HepG2 (cell line): ENCODE measurements around the gene SH3PXD2A. TPM values are rescaled to one million over a fixed set of nuclear protein-coding genes. Genes with fewer than 3 reads are reported as not detected.

Source experiments
- ATAC-seq: fragments of 200-7000 bp; cut with Tn5 transposase; 3 replicates; pipeline ENCODE4 v1.9.1; 2020; ENCODE audit warnings: mild to moderate bottlenecking, moderate library complexity
- BruUV-seq: library from RNA; stranded (reverse); fragments of 400-500 nt; replicated peaks from 2 replicates; lab custom pipeline; 2021; lab: Mats Ljungman, UMichigan
- CTCF ChIA-PET: fragments of 300-600 bp; formaldehyde crosslinking; extraction: SDS; loops from one replicate; lab custom pipeline; 2021; ENCODE audit warnings: low total read pairs, inconsistent platforms, low intra/inter-chr PET ratio; lab: Yijun Ruan, JAX
- POLR2A ChIA-PET: fragments of 350-600 bp; sonication (Branson Sonifier 250); formaldehyde crosslinking; loops from one replicate; lab custom pipeline; 2020; ENCODE audit warnings: antibody characterized with exemption, inconsistent platforms; lab: Yijun Ruan, JAX
- DNase-seq: peaks from one replicate; pipeline ENCODE4 v3.0.0-alpha.2; 2015; ENCODE audit warnings: low spot score
- FAIRE-seq: peaks from 3 replicates; lab custom pipeline; 2011; peaks lifted over from hg19 to GRCh38; lab: Jason Lieb, UNC
- H2AFZ ChIP-seq: one replicate; pipeline ENCODE4 v1.6.1; 2011; ENCODE audit warnings: low read length, inconsistent platforms
- H3K27ac ChIP-seq: fragments of 300-600 bp; 3 replicates; pipeline ENCODE4 v1.8.0; 2011; ENCODE audit warnings: mixed run types, mild to moderate bottlenecking, mixed read lengths, low read length, inconsistent platforms; ENCODE audit not compliant: insufficient read depth; ENCODE audit errors: extremely low read length
- H3K27me3 ChIP-seq, 2 experiments: fragments of 200-600 bp in 1 of 2; 2 replicates in 1 of 2; 3 replicates in 1 of 2; pipeline versions ENCODE4 v1.6.0 to v1.8.0; 2011; ENCODE audit warnings: low read length in 2 of 2, mild to moderate bottlenecking in 2 of 2, moderate library complexity in 2 of 2, inconsistent platforms in 1 of 2; ENCODE audit not compliant: insufficient read depth in 2 of 2, control insufficient read depth in 1 of 2
- H3K36me3 ChIP-seq, 2 experiments: fragments of 200-600 bp in 1 of 2; replicated peaks in 1 of 2; 2 replicates in 1 of 2; 3 replicates in 1 of 2; pipeline versions ENCODE4 v1.5.1 to v1.8.0; 2011; ENCODE audit warnings: low read length in 2 of 2, inconsistent platforms in 1 of 2; ENCODE audit not compliant: insufficient read depth in 2 of 2, control insufficient read depth in 1 of 2
- H3K4me1 ChIP-seq: 2 replicates; pipeline ENCODE4 v1.5.1; 2012; ENCODE audit warnings: low read length, inconsistent platforms; ENCODE audit not compliant: insufficient read depth
- H3K4me2 ChIP-seq: 2 replicates; pipeline ENCODE4 v1.6.0; 2011; ENCODE audit warnings: low read depth, low read length, inconsistent platforms
- H3K4me3 ChIP-seq, 3 experiments: fragments of 200-600 bp in 1 of 3; sonication (generic), shearing (Covaris generic) in 1 of 3; replicated peaks in 1 of 3; 2 replicates each; pipeline ENCODE4 v1.5.1; 2011 to 2016; ENCODE audit warnings: low read length in 3 of 3, inconsistent platforms in 2 of 3, low read depth in 2 of 3, mild to moderate bottlenecking in 2 of 3, control low read depth in 1 of 3, mixed read lengths in 1 of 3; ENCODE audit not compliant: insufficient read depth in 1 of 3
- H3K79me2 ChIP-seq: one replicate; pipeline ENCODE4 v1.6.1; 2011; ENCODE audit warnings: low read length, inconsistent platforms; ENCODE audit not compliant: insufficient read depth
- H3K9ac ChIP-seq: 2 replicates; pipeline ENCODE4 v1.6.0; 2011; ENCODE audit warnings: mild to moderate bottlenecking, low read depth, low read length, inconsistent platforms; ENCODE audit not compliant: insufficient read depth
- H3K9me3 ChIP-seq: 2 replicates; pipeline ENCODE4 v1.5.1; 2012; ENCODE audit warnings: mild to moderate bottlenecking, low read length
- H4K20me1 ChIP-seq: 2 replicates; pipeline ENCODE4 v1.6.0; 2011; ENCODE audit warnings: inconsistent platforms, mild to moderate bottlenecking, low read length, moderate library complexity; ENCODE audit not compliant: insufficient read depth
- FOXA1 ChIP-seq, 2 experiments: fragments of 450-650 bp in 1 of 2; sonication (generic) in 1 of 2; formaldehyde crosslinking in 1 of 2; IDR thresholded peaks; 2 replicates each; pipeline versions ENCODE4 v1.4.0 to v1.6.1; 2016 to 2020; ENCODE audit warnings: missing genetic modification reagents in 1 of 2
- GATAD1 ChIP-seq: IDR thresholded peaks from 2 replicates; pipeline ENCODE4 v1.6.1; 2016; ENCODE audit warnings: missing genetic modification reagents, missing compliant biosample characterization
- HOXD1 ChIP-seq: sonication (generic); formaldehyde crosslinking; IDR thresholded peaks from 2 replicates; pipeline ENCODE4 v1.5.0; 2020; ENCODE audit warnings: missing genetic modification reagents
- MAFF ChIP-seq: IDR thresholded peaks from 2 replicates; pipeline ENCODE4 v1.6.1; 2011; ENCODE audit warnings: low read depth, low read length, improper control_type of control experiment
- MLLT10 ChIP-seq: sonication (generic); formaldehyde crosslinking; IDR thresholded peaks from 2 replicates; pipeline ENCODE4 v1.4.0; 2020; ENCODE audit warnings: missing genetic modification reagents
- MTF1 ChIP-seq: sonication (generic); formaldehyde crosslinking; IDR thresholded peaks from 2 replicates; pipeline ENCODE4 v1.5.0; 2020; ENCODE audit warnings: missing genetic modification reagents
- SMARCE1 ChIP-seq: fragments of 450-650 bp; IDR thresholded peaks from 2 replicates; pipeline ENCODE4 v1.6.1; 2017; ENCODE audit warnings: borderline replicate concordance
- SNAI1 ChIP-seq: sonication (generic); formaldehyde crosslinking; IDR thresholded peaks from 2 replicates; pipeline ENCODE4 v1.5.0; 2020; ENCODE audit warnings: mild to moderate bottlenecking, missing genetic modification reagents, borderline replicate concordance
- THAP9 ChIP-seq: sonication (generic); formaldehyde crosslinking; IDR thresholded peaks from 2 replicates; pipeline ENCODE4; 2020; ENCODE audit warnings: missing genetic modification reagents, mild to moderate bottlenecking, borderline replicate concordance
- ZNF343 ChIP-seq: sonication (generic); formaldehyde crosslinking; IDR thresholded peaks from 2 replicates; pipeline ENCODE4 v1.4.0; 2020; ENCODE audit warnings: mild to moderate bottlenecking, missing genetic modification reagents
- ZNF407 ChIP-seq: sonication (generic); formaldehyde crosslinking; IDR thresholded peaks from one replicate; pipeline ENCODE4 v1.5.1; 2020; ENCODE audit warnings: mild to moderate bottlenecking, missing genetic modification reagents; ENCODE audit errors: not compliant biosample characterization
- ZNF746 ChIP-seq: sonication (generic); formaldehyde crosslinking; IDR thresholded peaks from 2 replicates; pipeline ENCODE4 v1.8.0; 2022; ENCODE audit warnings: mild to moderate bottlenecking, missing genetic modification reagents
- whole genome bisulfite sequencing: methylation state at CpG from one replicate; pipeline ENCODE4 v1.1.6; 2017; ENCODE audit warnings: low lambda C conversion rate; 5-methylcytosine and 5-hydroxymethylcytosine counted together
- in situ Hi-C: cut with HindIII; loops from 2 replicates; pipeline ENCODE4 v1.10.0; 2017; ENCODE audit warnings: low pct_unique_long_range_greater_than_20kb; ENCODE audit not compliant: extremely low pct_ligation_motif_present
- intact Hi-C: fragments of 100-400 bp; cut with micrococcal nuclease; formaldehyde crosslinking; loops from one replicate; pipeline ENCODE4 v1.10.0; 2022; ENCODE audit not compliant: unreplicated experiment
- polyA plus RNA-seq, 8 experiments: library from polyadenylated mRNA; depleted of rRNA in 3 of 8; stranded (reverse) in 7 of 8; unstranded in 1 of 8; fragments of >200 nt; fragmentation: Illumina TruSeq in 4 of 8; extraction: Trizol in 4 of 8; gene quantifications; 2 replicates each; pipeline versions ENCODE4 v1.2.1 to v1.2.3, GENCODE V29; 2011 to 2016; ENCODE audit warnings: low read depth in 4 of 8, missing spikeins in 1 of 8, mixed read lengths in 1 of 8; ENCODE audit not compliant: insufficient read depth in 1 of 8
- total RNA-seq, 5 experiments: library from RNA; depleted of rRNA; stranded (reverse); fragments of >200 nt; fragmentation: Illumina TruSeq; extraction: Trizol; gene quantifications; 2 replicates each; pipeline ENCODE4 v1.2.3, GENCODE V29; 2016; ENCODE audit warnings: low read depth in 1 of 5
- TF ChIP-seq, protein P1 (sequence below): sonication (generic); formaldehyde crosslinking; IDR thresholded peaks from 2 replicates; pipeline ENCODE4 v1.4.0; 2020; ENCODE audit warnings: missing genetic modification reagents, borderline replicate concordance

SH3PXD2A gene
- total and polyA plus RNA-seq, 2 of the 13 experiments (the other 11 are each of a cell fraction or from before 2014, with no cell fraction given) = 11.1 to 11.3 TPM

- Histone ChIP-seq H3K9ac (no peak overlapping the region), H3K4me1 (peaks cover 8% of the 10 kb centered on the region; the same call in 1 of the 2 replicates), H3K4me3 (no peak overlapping the region), H3K4me2 (no peak overlapping the region), H4K20me1 (no peaks in the 10 kb centered on the region), H2AFZ (no peak overlapping the region), H3K79me2 (no peaks in the 10 kb centered on the region), H3K9me3 (no peaks in the 10 kb centered on the region), H3K36me3 (no peaks in the 10 kb centered on the region), H3K27ac (no peak overlapping the region), H3K27me3 (peaks cover 10 to 39% of the 10 kb centered on the region in 2 experiments; a peak in 3 of 5 replicates)
- no CpG with 5 or more reads among the region's 7 CpGs for WGBS
- ATAC-seq (no peak; the same call in 2 of the 3 replicates), FAIRE-seq (no peak), DNase-seq (no peak)
- BruUV-seq = no TSS peak
- POLR2A ChIA-PET = no interaction called here
- in situ Hi-C loops (no loop called here), intact Hi-C loops (no loop called here)
- CTCF ChIA-PET = no interaction called here
- TF ChIP-seq MTF1 (CRISPR knock-in tag) (no peak), SMARCE1 (no peak), ZNF343 (CRISPR knock-in tag) (no peak), MAFF (no peak), SNAI1 (CRISPR knock-in tag) (no peak), ZNF407 (CRISPR knock-in tag) (no peak), ZNF746 (CRISPR knock-in tag) (no peak), HOXD1 (CRISPR knock-in tag) (no peak), FOXA1 (IDR thresholded peaks at IDR 0.05) (no peak), FOXA1 (CRISPR knock-in tag; IDR thresholded peaks at IDR 0.05) (no peak), MLLT10 (no peak), THAP9 (no peak), GATAD1 (CRISPR knock-in tag) (no peak)
- TF ChIP-seq, protein P1, sequence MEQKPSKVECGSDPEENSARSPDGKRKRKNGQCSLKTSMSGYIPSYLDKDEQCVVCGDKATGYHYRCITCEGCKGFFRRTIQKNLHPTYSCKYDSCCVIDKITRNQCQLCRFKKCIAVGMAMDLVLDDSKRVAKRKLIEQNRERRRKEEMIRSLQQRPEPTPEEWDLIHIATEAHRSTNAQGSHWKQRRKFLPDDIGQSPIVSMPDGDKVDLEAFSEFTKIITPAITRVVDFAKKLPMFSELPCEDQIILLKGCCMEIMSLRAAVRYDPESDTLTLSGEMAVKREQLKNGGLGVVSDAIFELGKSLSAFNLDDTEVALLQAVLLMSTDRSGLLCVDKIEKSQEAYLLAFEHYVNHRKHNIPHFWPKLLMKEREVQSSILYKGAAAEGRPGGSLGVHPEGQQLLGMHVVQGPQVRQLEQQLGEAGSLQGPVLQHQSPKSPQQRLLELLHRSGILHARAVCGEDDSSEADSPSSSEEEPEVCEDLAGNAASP (CRISPR knock-in tag) = no peak
Observed at GRCh38 chr10:103564116-103564501, 291.3 kb downstream of the SH3PXD2A start.
